NCI-H1105 treated with DMSO at 0.1 percent for 48 hours (cell line): ENCODE data around the gene PPP1R3G.

Source experiments
- DNase-seq: peaks from one replicate; lab custom pipeline; 2025; lab: John Stamatoyannopoulos, UW

Gene PPP1R3G

GRCh38 chr6:5094327-5094726 is 9.2 kb downstream of the PPP1R3G start:
- no peak for DNase-seq

GRCh38 chr6:5095236-5095635 is 10.1 kb downstream of the PPP1R3G start:
- no peak for DNase-seq

- no peak for DNase-seq
These were observed 11.3 kb downstream of the PPP1R3G start for GRCh38 chr6:5096482-5096881.

GRCh38 chr6:5098501-5099270 is 13.5 kb downstream of the PPP1R3G start:
- no peak for DNase-seq

- no peak for DNase-seq
These were observed 14.4 kb downstream of the PPP1R3G start for GRCh38 chr6:5099537-5099936.

- DNase-seq = no peak
These were observed 15.7 kb downstream of the PPP1R3G start for GRCh38 chr6:5100806-5101205.

GRCh38 chr6:5102267-5102970 is 17.3 kb downstream of the PPP1R3G start:
- no peak for DNase-seq

- no peak for DNase-seq
These were observed 18.1 kb downstream of the PPP1R3G start for GRCh38 chr6:5103250-5103649.

- DNase-seq = no peak
These were observed 19.5 kb downstream of the PPP1R3G start for GRCh38 chr6:5104667-5105066.

GRCh38 chr6:5105146-5105545 is 20.0 kb downstream of the PPP1R3G start:
- DNase-seq = no peak

- no peak for DNase-seq
These were observed 22.2 kb downstream of the PPP1R3G start for GRCh38 chr6:5107341-5107740.

- DNase-seq = no peak
These were observed 22.9 kb downstream of the PPP1R3G start for GRCh38 chr6:5108068-5108467.

GRCh38 chr6:5108536-5109150 is 23.5 kb downstream of the PPP1R3G start:
- DNase-seq = no peak

GRCh38 chr6:5109436-5109835 is 24.3 kb downstream of the PPP1R3G start:
- DNase-seq = no peak

- DNase-seq = no peak
These were observed 25.1 kb downstream of the PPP1R3G start for GRCh38 chr6:5110246-5110645.

GRCh38 chr6:5111626-5112025 is 26.5 kb downstream of the PPP1R3G start:
- DNase-seq = no peak

- no peak for DNase-seq
These were observed 27.1 kb downstream of the PPP1R3G start for GRCh38 chr6:5112066-5112799.

GRCh38 chr6:5113096-5113495 is 28.0 kb downstream of the PPP1R3G start:
- DNase-seq = no peak

GRCh38 chr6:5115168-5115567 is 30.0 kb downstream of the PPP1R3G start:
- no peak for DNase-seq

GRCh38 chr6:5116243-5116991 is 31.3 kb downstream of the PPP1R3G start:
- no peak for DNase-seq

- no peak for DNase-seq
These were observed 34.2 kb downstream of the PPP1R3G start for GRCh38 chr6:5119090-5119951.
